ENCODE data around the gene THAP7. TPM values are rescaled to one million over a fixed set of nuclear protein-coding genes. Genes with fewer than 3 reads are reported as not detected.

The THAP7 gene
- total and polyA plus RNA-seq, 9 of the 15 experiments (the other 6 are each of a cell fraction or from before 2014, with no cell fraction given): 7.9 to 263 (median 84.1) TPM

DNA sequence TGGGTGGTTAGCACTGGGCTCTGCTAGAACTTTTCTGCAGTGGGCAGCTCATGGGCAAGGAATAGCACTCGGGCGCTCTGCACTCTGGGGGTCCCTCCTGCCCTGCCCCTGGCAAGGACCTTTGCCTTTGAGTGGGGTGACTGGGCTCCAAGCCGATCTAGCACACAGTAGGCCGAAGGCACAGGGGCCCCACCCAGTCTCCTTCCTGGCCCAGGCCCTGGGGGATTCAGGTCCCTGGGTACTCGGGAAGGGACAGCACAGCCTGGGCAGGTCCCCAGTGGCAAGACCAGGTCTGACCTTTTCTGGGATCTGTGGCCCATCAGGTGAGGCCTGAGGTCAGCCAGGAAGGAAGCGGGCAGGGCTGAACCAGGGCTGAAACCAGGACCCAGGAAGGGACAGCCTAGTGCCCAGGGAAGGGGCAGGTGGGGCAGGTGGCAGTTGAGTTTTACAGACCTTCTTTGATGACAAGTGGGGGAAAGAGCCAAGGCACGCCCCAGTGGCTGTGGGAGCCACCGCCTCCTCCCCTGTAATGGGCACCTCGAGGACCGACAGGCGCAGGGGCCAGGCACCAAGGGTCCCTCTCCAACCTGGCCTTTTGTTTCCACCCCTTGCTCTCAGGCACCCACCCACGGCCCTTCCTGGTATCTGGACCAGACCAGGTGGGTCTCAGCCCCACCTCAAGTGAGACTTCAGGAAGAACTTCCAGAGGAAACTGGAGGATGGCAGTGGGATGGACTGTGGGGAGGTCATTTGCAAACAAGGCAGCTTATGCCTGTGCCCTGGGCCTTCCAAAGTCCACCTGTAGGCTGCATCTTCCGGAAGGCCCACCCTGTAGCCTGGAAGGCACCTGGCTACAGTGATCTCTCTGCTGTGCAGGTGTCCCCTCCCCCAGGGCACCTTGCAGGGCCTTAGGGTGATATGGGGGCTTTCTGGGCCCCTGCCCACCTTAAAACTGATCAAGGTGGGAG lies 35.7 kb downstream of the THAP7 start:
- H3K9ac ChIP-seq (ENCODE audit: insufficient read depth in 1 of 2, low read depth in 2 of 2, low read length in 2 of 2): peak overlapping the region in 1 of 2 experiments; percentile 79; a peak in 1 of 4 replicates
- WGBS (ENCODE audit: insufficient coverage, low coverage, missing lambda C conversion rate): 44% methylated on average over 13 of the region's 13 CpGs
- no peaks in the 10 kb centered on the region for H3K79me2 ChIP-seq (ENCODE audit: control insufficient read depth, insufficient read depth, low read length)
- H4K20me1 ChIP-seq (replicated peaks; ENCODE audit: control insufficient read depth, insufficient read depth, low read length): peaks cover 40% of the 10 kb centered on the region
- ChIA-PET POLR2A (interaction anchor here (7.9 to 64.4 kb wide), 3 partner anchors 14 to 48 kb away, joined by 92 to 1556 read pairs (median 451); partner anchors contain the start of genes CRKL, LZTR1 and THAP7), CTCF (ENCODE audit: low intra/inter-chr PET ratio) (interaction anchor here (0.6 kb wide), 1 partner anchor 171 kb away, joined by 3 read pairs; no protein-coding TSS in a partner anchor)
- peaks cover 11 to 38% of the 10 kb centered on the region in 2 experiments; a peak in 4 of 5 replicates for H3K27me3 ChIP-seq (ENCODE audit: control insufficient read depth in 2 of 2, insufficient read depth in 2 of 2, low read length in 2 of 2)
- BruUV-seq (replicated peaks): no TSS peak
- no peaks in the 10 kb centered on the region for H3K9me3 ChIP-seq (replicated peaks; ENCODE audit: control insufficient read depth, insufficient read depth, low read depth, low read length)
- no peak overlapping the region for H2AFZ ChIP-seq (ENCODE audit: low read depth, low read length)
- no peak for DNase-seq (ENCODE audit: extremely low read depth in 1 of 4, low spot score in 3 of 4)
- in situ Hi-C loops (cut with MboI) (loop anchor here (25.0 kb wide), 1 partner anchor 171 kb away; no protein-coding TSS in a partner anchor), intact Hi-C loops (cut with micrococcal nuclease) (loop anchor here (2.0 kb wide), 1 partner anchor 71 kb away; no protein-coding TSS in a partner anchor)
- no peaks in the 10 kb centered on the region for H3K36me3 ChIP-seq (ENCODE audit: control insufficient read depth, insufficient read depth, low read length)
- H3K4me3 ChIP-seq: no peak overlapping the region
- no peak for ATAC-seq
- H3K27ac ChIP-seq (ENCODE audit: extremely low read depth, low read depth, low read length): no peak overlapping the region
- peaks cover 0 to 40% of the 10 kb centered on the region in 2 experiments; a peak in 3 of 5 replicates for H3K4me1 ChIP-seq (replicated peaks in 1 of 2; ENCODE audit: control insufficient read depth in 2 of 2, insufficient read depth in 2 of 2, low read length in 2 of 2)
- no peaks in the 10 kb centered on the region for H3K9me1 ChIP-seq (ENCODE audit: control insufficient read depth, insufficient read depth, low read length)
- no peak for FAIRE-seq
- H3K4me2 ChIP-seq (ENCODE audit: insufficient read depth, low read length): no peak overlapping the region
- TF ChIP-seq, protein P1, sequence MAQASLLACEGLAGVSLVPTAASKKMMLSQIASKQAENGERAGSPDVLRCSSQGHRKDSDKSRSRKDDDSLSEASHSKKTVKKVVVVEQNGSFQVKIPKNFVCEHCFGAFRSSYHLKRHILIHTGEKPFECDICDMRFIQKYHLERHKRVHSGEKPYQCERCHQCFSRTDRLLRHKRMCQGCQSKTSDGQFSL (CRISPR knock-in tag; IDR thresholded peaks at IDR 0.05): no peak
- TF ChIP-seq, protein P1 (tag; IDR thresholded peaks at IDR 0.05): no peak
- TF ChIP-seq, protein P2, sequence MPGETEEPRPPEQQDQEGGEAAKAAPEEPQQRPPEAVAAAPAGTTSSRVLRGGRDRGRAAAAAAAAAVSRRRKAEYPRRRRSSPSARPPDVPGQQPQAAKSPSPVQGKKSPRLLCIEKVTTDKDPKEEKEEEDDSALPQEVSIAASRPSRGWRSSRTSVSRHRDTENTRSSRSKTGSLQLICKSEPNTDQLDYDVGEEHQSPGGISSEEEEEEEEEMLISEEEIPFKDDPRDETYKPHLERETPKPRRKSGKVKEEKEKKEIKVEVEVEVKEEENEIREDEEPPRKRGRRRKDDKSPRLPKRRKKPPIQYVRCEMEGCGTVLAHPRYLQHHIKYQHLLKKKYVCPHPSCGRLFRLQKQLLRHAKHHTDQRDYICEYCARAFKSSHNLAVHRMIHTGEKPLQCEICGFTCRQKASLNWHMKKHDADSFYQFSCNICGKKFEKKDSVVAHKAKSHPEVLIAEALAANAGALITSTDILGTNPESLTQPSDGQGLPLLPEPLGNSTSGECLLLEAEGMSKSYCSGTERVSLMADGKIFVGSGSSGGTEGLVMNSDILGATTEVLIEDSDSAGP (CRISPR knock-in tag; IDR thresholded peaks at IDR 0.05): 0 out of 2 replicates have a peak, but pooled peaks have one; percentile 34
- TF ChIP-seq ZKSCAN1 (IDR thresholded peaks at IDR 0.05; ENCODE audit: low read depth, low read length) (peak; percentile 94), NR1H2 (CRISPR knock-in tag; IDR thresholded peaks at IDR 0.05) (no peak), ZNF311 (CRISPR knock-in tag; IDR thresholded peaks at IDR 0.05) (no peak), TOE1 (IDR thresholded peaks at IDR 0.05; ENCODE audit: borderline replicate concordance) (no peak), TOE1 (CRISPR knock-in tag; IDR thresholded peaks at IDR 0.05; ENCODE audit: borderline replicate concordance, low read depth) (0 out of 2 replicates have a peak, but pooled peaks have one; percentile 32), ESRRA (IDR thresholded peaks at IDR 0.05; ENCODE audit: borderline replicate concordance, low read depth) (0 out of 2 replicates have a peak, but pooled peaks have one; percentile 36), CHD4 (IDR thresholded peaks at IDR 0.05; ENCODE audit: insufficient read depth, insufficient replicate concordance, low read depth, low read length, poor library complexity, severe bottlenecking) (peak; percentile 54)
- TF ChIP-seq, protein P3, sequence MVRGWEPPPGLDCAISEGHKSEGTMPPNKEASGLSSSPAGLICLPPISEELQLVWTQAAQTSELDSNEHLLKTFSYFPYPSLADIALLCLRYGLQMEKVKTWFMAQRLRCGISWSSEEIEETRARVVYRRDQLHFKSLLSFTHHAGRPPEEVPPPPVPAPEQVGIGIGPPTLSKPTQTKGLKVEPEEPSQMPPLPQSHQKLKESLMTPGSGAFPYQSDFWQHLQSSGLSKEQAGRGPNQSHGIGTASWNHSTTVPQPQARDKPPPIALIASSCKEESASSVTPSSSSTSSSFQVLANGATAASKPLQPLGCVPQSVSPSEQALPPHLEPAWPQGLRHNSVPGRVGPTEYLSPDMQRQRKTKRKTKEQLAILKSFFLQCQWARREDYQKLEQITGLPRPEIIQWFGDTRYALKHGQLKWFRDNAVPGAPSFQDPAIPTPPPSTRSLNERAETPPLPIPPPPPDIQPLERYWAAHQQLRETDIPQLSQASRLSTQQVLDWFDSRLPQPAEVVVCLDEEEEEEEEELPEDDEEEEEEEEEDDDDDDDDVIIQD (CRISPR knock-in tag; IDR thresholded peaks at IDR 0.05): 0 out of 2 replicates have a peak, but pooled peaks have one; percentile 29
